HEK293T (cell line): Measurements from ENCODE around the gene RAP1GDS1.

Experiments used
- CTCF ChIA-PET: fragments of 350-600 bp; formaldehyde crosslinking; extraction: SDS; loops from one replicate; lab custom pipeline; 2021; ENCODE audit warnings: antibody characterized with exemption, inconsistent platforms; lab: Yijun Ruan, JAX
- POLR2A ChIA-PET: fragments of 350-600 bp; formaldehyde crosslinking; extraction: SDS; loops from one replicate; lab custom pipeline; 2020; ENCODE audit warnings: antibody characterized with exemption, inconsistent platforms; lab: Yijun Ruan, JAX
- DNase-seq: peaks from one replicate; pipeline ENCODE4 v3.0.0; 2012; ENCODE audit warnings: mixed read lengths; ENCODE audit errors: extremely low spot score
- ARNT ChIP-seq: fragments of 450-650 bp; IDR thresholded peaks from 2 replicates; pipeline ENCODE4 v1.6.1; 2017; ENCODE audit warnings: mild to moderate bottlenecking
- BHLHE40 ChIP-seq: fragments of 450-650 bp; IDR thresholded peaks from 2 replicates; pipeline ENCODE4 v1.6.1; 2016; ENCODE audit warnings: mild to moderate bottlenecking, moderate library complexity, borderline replicate concordance
- CTBP1 ChIP-seq: fragments of 450-650 bp; IDR thresholded peaks from 2 replicates; pipeline ENCODE4 v1.6.1; 2016; ENCODE audit warnings: borderline replicate concordance
- ELF4 ChIP-seq: fragments of 450-650 bp; IDR thresholded peaks from 2 replicates; pipeline ENCODE4 v1.6.1; 2017; ENCODE audit warnings: antibody characterized with exemption
- FOXA1 ChIP-seq: fragments of 450-650 bp; IDR thresholded peaks from 2 replicates; pipeline ENCODE4 v1.6.1; 2016; ENCODE audit warnings: mild to moderate bottlenecking
- FOXK2 ChIP-seq: fragments of 450-650 bp; IDR thresholded peaks from 2 replicates; pipeline ENCODE4 v1.6.1; 2016; ENCODE audit warnings: mild to moderate bottlenecking
- FOXM1 ChIP-seq: fragments of 450-650 bp; IDR thresholded peaks from 2 replicates; pipeline ENCODE4 v1.6.1; 2017; ENCODE audit warnings: mild to moderate bottlenecking, borderline replicate concordance
- HDGF ChIP-seq: fragments of 450-650 bp; IDR thresholded peaks from 2 replicates; pipeline ENCODE4 v1.6.1; 2017; ENCODE audit warnings: antibody characterized with exemption, borderline replicate concordance
- L3MBTL2 ChIP-seq: fragments of 450-650 bp; conservative IDR thresholded peaks from 2 replicates; pipeline ENCODE4 v1.6.1; 2016; ENCODE audit warnings: mild to moderate bottlenecking
- LEF1 ChIP-seq: fragments of 450-650 bp; IDR thresholded peaks from 2 replicates; pipeline ENCODE4 v1.6.1; 2017; ENCODE audit warnings: mild to moderate bottlenecking, borderline replicate concordance
- NFRKB ChIP-seq: fragments of 450-650 bp; IDR thresholded peaks from 2 replicates; pipeline ENCODE4 v1.6.1; 2016; ENCODE audit warnings: mild to moderate bottlenecking, moderate library complexity
- PKNOX1 ChIP-seq: fragments of 450-650 bp; IDR thresholded peaks from 2 replicates; pipeline ENCODE4 v1.6.1; 2016
- SP1 ChIP-seq: fragments of 450-650 bp; IDR thresholded peaks from 2 replicates; pipeline ENCODE4 v1.6.1; 2017
- SUZ12 ChIP-seq: fragments of 450-650 bp; IDR thresholded peaks from 2 replicates; pipeline ENCODE4 v1.6.1; 2016; ENCODE audit warnings: mild to moderate bottlenecking
- TARDBP ChIP-seq: fragments of 450-650 bp; IDR thresholded peaks from 2 replicates; pipeline ENCODE4 v1.6.1; 2016
- ZNF384 ChIP-seq: fragments of 450-650 bp; IDR thresholded peaks from 2 replicates; pipeline ENCODE4 v1.6.1; 2016

Gene RAP1GDS1

GRCh38 chr4:98253499-98253898 is 7.7 kb upstream of the RAP1GDS1 start:
- no peak for DNase-seq
- ChIA-PET CTCF (no interaction called here), POLR2A (no interaction called here)
- TF ChIP-seq ARNT = no peak
- no peak for TF ChIP-seq ELF4
- no peak for TF ChIP-seq ZNF384
- TF ChIP-seq PKNOX1 = no peak
- no peak for TF ChIP-seq HDGF
- TF ChIP-seq SUZ12 = no peak
- no peak for TF ChIP-seq CTBP1
- no peak for TF ChIP-seq NFRKB
- no peak for TF ChIP-seq FOXA1
- TF ChIP-seq L3MBTL2 = no peak
- no peak for TF ChIP-seq BHLHE40
- no peak for TF ChIP-seq LEF1
- TF ChIP-seq SP1 = no peak
- TF ChIP-seq TARDBP = no peak
- no peak for TF ChIP-seq FOXK2
- TF ChIP-seq FOXM1 = no peak

GRCh38 chr4:98260047-98260578 is 1.1 kb upstream of the RAP1GDS1 start:
- no peak for TF ChIP-seq LEF1
- TF ChIP-seq NFRKB = no peak
- TF ChIP-seq SP1 = no peak
- TF ChIP-seq CTBP1 = no peak
- TF ChIP-seq TARDBP = no peak
- TF ChIP-seq L3MBTL2 = 0 out of 2 replicates have a peak, but pooled peaks have one; percentile 7
- POLR2A ChIA-PET = interaction anchor here (0.8 to 1.7 kb wide), 10 partner anchors 12 to 829 kb away, joined by 3 to 6 read pairs (median 3); partner anchors contain the start of gene ADH5
- CTCF ChIA-PET = no interaction called here
- no peak for DNase-seq

GRCh38 chr4:98261405-98262291 is 464 bp downstream of the RAP1GDS1 start:
- ChIA-PET POLR2A (interaction anchor here (0.9 to 1.7 kb wide), 13 partner anchors 12 to 827 kb away, joined by 3 to 6 read pairs (median 3); partner anchors contain the start of genes ADH5 and STPG2), CTCF (no interaction called here)
- TF ChIP-seq CTBP1 (no peak), L3MBTL2 (peak; percentile 88)
- DNase-seq = peak; percentile 34

- TF ChIP-seq PKNOX1 (no peak), ZNF384 (no peak)
- POLR2A ChIA-PET = no interaction called here
- CTCF ChIA-PET = no interaction called here
- DNase-seq = no peak
These were observed 1.2 kb downstream of the RAP1GDS1 start for GRCh38 chr4:98262431-98262830.

GRCh38 chr4:98267498-98267897 is 6.3 kb downstream of the RAP1GDS1 start:
- ChIA-PET POLR2A (no interaction called here), CTCF (no interaction called here)
- no peak for DNase-seq
- TF ChIP-seq HDGF (no peak), FOXM1 (no peak), ELF4 (no peak), FOXK2 (no peak), SP1 (no peak)

GRCh38 chr4:98275145-98275544 is 14.0 kb downstream of the RAP1GDS1 start:
- TF ChIP-seq FOXK2 = no peak
- TF ChIP-seq PKNOX1 = no peak
- no peak for TF ChIP-seq TARDBP
- no peak for TF ChIP-seq SUZ12
- TF ChIP-seq CTBP1 = no peak
- no peak for TF ChIP-seq NFRKB
- no peak for TF ChIP-seq L3MBTL2
- TF ChIP-seq ARNT = no peak
- TF ChIP-seq FOXM1 = no peak
- no peak for DNase-seq
- POLR2A ChIA-PET = interaction anchor here (1.3 kb wide), 1 partner anchor 14 kb away, joined by 3 read pairs; the partner anchor contains the start of gene RAP1GDS1
- CTCF ChIA-PET = no interaction called here
